ENCODE data around the gene RAB3IL1. TPM values are rescaled to one million over a fixed set of nuclear protein-coding genes. Genes with fewer than 3 reads are reported as not detected.

The RAB3IL1 gene
- total RNA-seq, 2 donors from 2014 or later = 17.3 to 21.8 TPM

GRCh38 chr11:61862714-61863547, 54.4 kb downstream of the RAB3IL1 start:
- no peak for DNase-seq
- ATAC-seq = no peak
- intact Hi-C loops (cut with DNase I) = loop anchor here in 1 of 2 donors (10.0 kb wide), 1 partner anchor 58 kb away; no protein-coding TSS in a partner anchor

- intact Hi-C loops (cut with DNase I) = loop anchor here in 1 of 2 donors (10.0 kb wide), 1 partner anchor 57 kb away; no protein-coding TSS in a partner anchor
- DNase-seq (no peak), ATAC-seq (peak; percentile 60 to 61)
These were observed 55.7 kb downstream of the RAB3IL1 start for GRCh38 chr11:61861634-61862033.

DNA sequence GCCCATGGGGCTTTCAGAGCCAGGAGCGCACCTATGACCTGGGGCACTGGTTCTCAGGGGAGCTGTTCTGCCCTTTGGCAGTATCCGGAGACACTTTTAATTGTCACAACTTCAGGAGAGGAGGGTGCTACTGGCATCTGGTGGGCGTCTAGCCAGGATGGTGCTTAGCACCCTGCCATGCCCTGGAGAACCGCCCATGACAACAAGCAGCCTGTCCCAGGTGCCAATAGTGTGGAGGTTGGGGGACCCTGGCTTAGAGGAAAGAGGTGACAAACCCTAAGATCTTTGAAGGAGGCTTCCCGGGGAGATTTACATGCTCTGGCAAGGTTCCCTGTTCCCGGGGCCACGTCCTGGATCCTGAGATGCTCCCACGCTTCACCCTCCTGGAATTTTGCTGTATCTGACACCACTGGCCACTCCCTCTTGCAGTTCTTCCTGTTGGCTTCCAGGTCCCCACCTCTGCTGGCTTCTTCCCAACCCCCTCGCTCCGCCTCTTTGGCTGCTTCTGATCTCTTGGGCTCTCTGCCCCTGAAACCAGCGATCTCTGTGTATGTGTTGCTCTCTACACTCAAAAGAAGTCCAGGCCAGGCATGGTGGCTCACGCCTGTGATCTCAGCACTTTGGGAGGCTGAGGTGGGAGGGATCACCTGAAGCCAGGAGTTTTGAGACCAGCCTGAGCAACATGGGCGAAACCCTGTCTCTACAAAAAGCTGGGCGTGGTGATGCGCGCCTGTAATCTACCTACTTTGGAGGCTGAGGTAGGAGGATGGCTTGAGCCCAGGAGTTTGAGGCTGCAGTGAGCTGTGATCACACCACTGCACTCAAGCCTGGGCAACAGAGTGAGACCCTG, 57.1 kb downstream of the RAB3IL1 start:
- DNase-seq (peak; percentile 81), ATAC-seq (peak; percentile 71 to 79)
- intact Hi-C loops (cut with DNase I) = loop anchor here in 1 of 2 donors (10.0 kb wide), 1 partner anchor 55 kb away; no protein-coding TSS in a partner anchor

DNA sequence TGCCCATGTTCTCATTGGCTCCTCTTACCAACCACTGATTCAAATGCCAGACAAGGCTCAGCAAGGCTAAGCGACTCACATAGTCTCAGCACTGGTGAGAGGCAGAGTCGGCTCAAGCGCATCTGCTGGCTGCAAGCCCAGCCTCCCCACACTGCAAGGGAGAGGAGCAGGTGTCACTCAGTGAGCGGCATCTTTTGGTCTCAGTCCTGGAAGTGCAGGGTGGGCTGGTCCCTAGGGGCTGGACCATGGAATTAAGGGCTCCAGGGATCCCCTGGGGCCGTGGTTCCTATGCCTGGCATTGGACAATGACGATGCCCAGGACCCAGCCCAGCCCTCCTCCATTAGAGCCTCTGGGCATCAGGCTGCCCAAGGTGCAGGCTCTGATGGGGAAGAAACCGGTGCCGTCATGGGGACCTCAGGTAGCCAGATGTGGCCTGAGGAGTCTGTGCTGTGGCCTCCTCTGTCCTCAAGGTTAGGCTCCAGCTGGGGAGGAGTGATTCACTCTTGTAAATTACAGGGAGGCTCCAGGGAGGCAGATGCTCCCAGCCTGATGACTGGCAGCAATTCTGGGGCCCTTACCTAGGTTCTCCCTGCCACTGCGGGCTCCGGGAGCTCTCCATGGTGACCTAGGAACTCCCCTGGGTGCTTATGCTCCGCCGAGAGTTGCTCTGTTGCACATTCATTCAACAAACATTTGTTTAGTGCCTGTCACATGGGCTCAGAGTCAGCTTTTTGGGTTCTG, 61.3 kb downstream of the RAB3IL1 start:
- intact Hi-C loops (cut with DNase I) = no loop called here

GRCh38 chr11:61854966-61855714, 62.2 kb downstream of the RAB3IL1 start:
- intact Hi-C loops (cut with DNase I) = loop anchor here in 1 of 2 donors (5.0 kb wide), 1 partner anchor 38 kb away; the partner anchor contains the start of gene FADS1
- DNase-seq (no peak), ATAC-seq (no peak)

More for the DNA sequence above, 61.3 kb downstream of the RAB3IL1 start:
- DNase-seq = no peak
- ATAC-seq = no peak

DNA sequence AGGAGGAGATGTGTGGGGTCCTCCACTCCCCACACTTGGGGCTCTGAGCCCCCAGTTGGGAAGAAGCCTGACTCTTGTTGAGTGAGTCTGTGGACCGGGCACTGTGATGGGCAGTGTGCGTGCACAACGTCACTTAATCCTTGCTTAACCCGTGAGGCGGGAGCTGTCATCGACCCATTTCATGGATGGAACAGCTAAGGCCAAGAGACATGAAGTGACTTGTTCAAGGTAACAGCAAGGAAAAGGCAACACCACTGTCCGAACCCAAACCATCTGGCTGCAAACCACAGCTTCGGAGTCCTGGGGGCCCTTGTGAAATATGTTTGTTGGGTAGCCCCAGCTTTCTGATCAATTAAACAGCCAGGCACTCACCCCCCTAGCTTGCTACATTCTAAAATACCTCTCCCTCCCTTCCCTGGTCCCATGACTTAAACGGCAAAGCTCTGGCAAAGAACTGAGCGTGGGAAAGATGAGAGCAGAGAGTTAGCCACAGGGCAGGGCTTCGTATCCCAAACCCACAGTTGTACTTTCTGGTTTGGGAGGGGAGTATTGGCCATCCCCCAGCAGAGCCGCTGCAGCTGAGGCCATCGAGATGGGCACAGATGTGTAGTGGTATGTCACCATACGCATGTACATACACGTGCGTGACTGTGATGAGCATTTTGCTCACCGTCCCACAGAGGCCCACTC, 63.0 kb downstream of the RAB3IL1 start:
- intact Hi-C loops (cut with DNase I) = loop anchor here in 1 of 2 donors (5.0 kb wide), 1 partner anchor 37 kb away; the partner anchor contains the start of gene FADS1
- DNase-seq (no peak), ATAC-seq (no peak)

DNA sequence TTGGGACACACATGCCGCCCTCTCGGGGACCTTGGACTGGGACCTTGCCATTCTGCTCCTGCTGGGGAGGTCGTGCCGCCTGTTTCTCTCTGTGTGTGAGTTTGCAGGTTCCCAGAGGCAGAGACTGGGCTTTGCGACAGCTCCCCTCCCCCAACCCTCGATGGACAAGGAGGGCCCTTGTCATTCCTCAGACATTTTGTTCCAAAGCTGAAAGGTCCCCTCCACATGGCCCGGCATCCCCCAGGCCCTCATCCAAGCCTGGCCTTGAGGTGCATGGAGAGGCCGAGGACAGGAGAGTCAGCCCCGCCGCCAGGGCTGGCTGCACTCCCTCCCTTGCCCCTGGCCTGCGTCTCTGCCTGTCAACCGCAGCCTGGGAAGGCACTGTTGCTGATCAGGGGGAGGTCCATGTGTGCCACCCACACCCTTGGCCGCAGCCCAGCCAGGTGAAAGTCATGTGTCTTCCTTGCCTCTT, 63.6 kb downstream of the RAB3IL1 start:
- DNase-seq (no peak), ATAC-seq (peak in 1 of 2 donors; percentile 50)
- intact Hi-C loops (cut with DNase I) = loop anchor here in 1 of 2 donors (5.0 kb wide), 1 partner anchor 36 kb away; the partner anchor contains the start of gene FADS1

- intact Hi-C loops (cut with DNase I) = loop anchor here in 1 of 2 donors (5.0 kb wide), 1 partner anchor 35 kb away; the partner anchor contains the start of gene FADS1
These were observed 65.5 kb downstream of the RAB3IL1 start for GRCh38 chr11:61851900-61852295.

GRCh38 chr11:61851113-61851899, 66.1 kb downstream of the RAB3IL1 start:
- peak; percentile 61 for DNase-seq
- ATAC-seq = peak; percentile 77 to 84
- intact Hi-C loops (cut with DNase I) = loop anchor here in 1 of 2 donors (5.0 kb wide), 1 partner anchor 34 kb away; the partner anchor contains the start of gene FADS1

More at GRCh38 chr11:61851900-61852295, 65.5 kb downstream of the RAB3IL1 start:
- no peak for ATAC-seq
- DNase-seq = no peak

GRCh38 chr11:61850687-61851086, 66.7 kb downstream of the RAB3IL1 start:
- peak in 1 of 2 donors; percentile 7 for ATAC-seq
- intact Hi-C loops (cut with DNase I) = loop anchor here in 1 of 2 donors (5.0 kb wide), 1 partner anchor 33 kb away; the partner anchor contains the start of gene FADS1
- no peak for DNase-seq

GRCh38 chr11:61848631-61849030, 68.7 kb downstream of the RAB3IL1 start:
- ATAC-seq (no peak), DNase-seq (no peak)
- intact Hi-C loops (cut with DNase I) = no loop called here

GRCh38 chr11:61847914-61848581, 69.3 kb downstream of the RAB3IL1 start:
- intact Hi-C loops (cut with DNase I) = no loop called here
- no peak for ATAC-seq
- no peak for DNase-seq
